Left colon (tissue), 2 donors: ENCODE data around the gene TNFSF10. TPM values are rescaled to one million over a fixed set of nuclear protein-coding genes. Genes with fewer than 3 reads are reported as not detected.
A peak's percentile ranks its signal among the peaks of the same experiment; 100 is the strongest.

Experiments used
- ATAC-seq: fragments of 200-7000 bp; cut with Tn5 transposase; one replicate; pipeline ENCODE4 v1.9.1; 2020; ENCODE audit warnings: mild to moderate bottlenecking, moderate library complexity
- DNase-seq, 2 donors: peaks; one replicate each; pipeline ENCODE4 v3.0.0-alpha.2; 2020
- intact Hi-C, 2 donors: fragments of 100-400 bp; cut with DNase I in 1 of 2; cut with micrococcal nuclease in 1 of 2; formaldehyde crosslinking; loops; one replicate each; pipeline versions ENCODE4 v1.11.2 to v1.14.0; 2022; cut with DNase I, micrococcal nuclease
- total RNA-seq, 2 donors: library from RNA; stranded (reverse); fragmentation: NEBNext Ultra II Directional; extraction: Animal tissue kit (Norgen Biotek cat#: 25700); gene quantifications; one replicate each; pipeline ENCODE4 v1.2.1, GENCODE V29; 2021
- donor health status: DM: no; HTN: no; CAD: no.
- donor health status: DM: yes; HTN: yes; CAD: no.

The TNFSF10 gene
- total RNA-seq, 2 donors from 2014 or later = 94.2 to 136 TPM

GRCh38 chr3:172546628-172547214 is 23.5 kb upstream of the TNFSF10 start:
- intact Hi-C loops = no loop called here
- ATAC-seq = no peak

DNA sequence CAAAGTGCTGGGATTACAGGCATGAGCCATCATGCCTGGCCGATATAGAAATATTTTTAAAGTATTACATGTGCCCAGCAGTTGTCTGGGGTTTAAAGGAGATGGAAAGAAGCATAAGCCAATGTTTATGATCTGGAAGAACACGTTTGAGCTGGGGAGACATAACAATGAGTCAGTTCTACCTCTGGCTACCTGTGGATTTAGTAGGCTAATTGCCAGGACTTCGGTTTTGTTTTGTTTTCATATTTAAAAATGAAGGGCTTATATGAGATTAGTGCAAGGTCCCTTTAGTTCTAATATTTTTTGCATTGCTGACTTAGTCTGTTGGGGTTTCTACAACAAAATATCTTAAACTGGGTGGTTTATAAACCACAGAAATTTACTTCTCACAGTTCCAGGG is 22.9 kb upstream of the TNFSF10 start:
- intact Hi-C loops = no loop called here
- peak; percentile 64 for ATAC-seq
- DNase-seq = no peak

More at GRCh38 chr3:172546628-172547214, 23.5 kb upstream of the TNFSF10 start:
- DNase-seq = no peak

DNA sequence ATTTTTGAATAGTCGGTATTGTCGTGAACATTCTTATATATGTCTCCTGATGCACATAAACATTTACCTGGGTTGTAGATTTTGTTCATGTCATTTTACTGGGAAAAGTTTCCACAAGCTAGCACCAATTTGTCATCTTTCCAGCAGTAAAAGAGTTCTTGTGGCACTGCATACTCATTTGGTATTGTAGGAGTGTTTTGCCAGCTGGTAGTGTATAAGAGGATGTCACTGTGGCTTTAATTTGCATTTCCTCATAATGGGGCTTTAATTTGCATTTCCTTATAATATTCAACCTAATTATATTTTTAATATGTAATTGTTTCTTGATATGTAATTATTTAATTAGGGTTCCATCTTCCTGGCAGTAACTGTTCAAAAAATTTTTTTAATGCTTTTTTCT is 21.2 kb upstream of the TNFSF10 start:
- intact Hi-C loops = no loop called here
- no peak for DNase-seq
- peak; percentile 48 for ATAC-seq

DNA sequence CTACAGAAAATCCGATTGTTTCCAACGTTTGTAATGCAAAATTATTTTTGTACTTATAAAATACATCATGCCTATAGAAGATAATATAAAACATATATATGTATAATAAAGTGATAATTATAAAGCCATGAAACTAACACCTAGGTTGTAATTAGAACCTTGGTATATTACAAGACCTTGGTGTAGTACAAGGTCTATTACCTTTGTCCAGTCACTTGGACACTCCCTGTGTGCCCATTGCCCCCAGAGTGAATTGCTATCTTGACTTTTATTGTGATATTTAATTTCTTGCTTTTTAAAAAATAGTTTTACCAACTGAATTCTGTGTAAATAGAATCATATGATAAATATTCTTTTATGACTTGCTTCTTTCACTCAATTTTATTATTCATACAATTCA is 20.7 kb upstream of the TNFSF10 start:
- intact Hi-C loops = no loop called here
- ATAC-seq (peak; percentile 86), DNase-seq (no peak)

DNA sequence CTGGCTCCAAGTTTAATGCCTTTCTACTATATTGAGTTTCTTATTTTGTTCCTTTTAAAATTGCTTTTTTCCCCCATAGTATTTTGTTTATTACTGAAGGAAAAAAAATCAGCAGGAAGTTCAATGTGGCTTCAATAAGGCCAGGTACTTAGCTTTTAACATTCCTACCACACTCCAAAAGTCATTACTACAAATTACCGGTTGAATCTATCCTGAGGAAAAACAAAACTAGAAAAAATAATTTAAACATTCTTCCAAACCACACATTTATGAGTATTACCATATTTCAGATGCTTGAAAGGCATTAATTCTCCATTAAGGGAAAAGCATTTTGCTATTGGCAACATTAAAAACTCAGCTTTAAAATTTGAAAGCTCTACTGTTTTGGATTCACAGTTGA is 20.2 kb upstream of the TNFSF10 start:
- intact Hi-C loops = no loop called here
- no peak for DNase-seq
- ATAC-seq = no peak

DNA sequence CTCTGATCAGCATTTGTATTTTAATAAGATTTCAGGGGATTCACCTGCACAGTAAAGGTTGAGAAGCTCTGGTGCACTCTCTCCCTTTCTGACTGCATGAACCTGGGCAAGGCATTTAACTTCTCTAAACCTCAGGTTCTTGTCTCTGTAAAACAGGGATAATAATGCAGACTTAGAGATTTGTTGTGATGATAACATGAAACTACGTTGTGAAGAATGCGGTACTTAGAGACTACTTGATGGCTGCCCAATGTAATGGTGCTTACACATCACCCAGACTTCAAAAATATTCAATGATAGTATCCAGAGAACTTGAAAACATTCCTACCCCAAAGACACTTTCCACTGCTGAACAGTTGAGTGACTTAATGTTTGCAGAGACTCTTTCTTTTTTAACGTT is 19.8 kb upstream of the TNFSF10 start:
- no peak for DNase-seq
- intact Hi-C loops = no loop called here
- ATAC-seq = no peak

- intact Hi-C loops = no loop called here
- ATAC-seq (no peak), DNase-seq (no peak)
Measured at GRCh38 chr3:172541945-172542488, 18.8 kb upstream of the TNFSF10 start.

GRCh38 chr3:172540049-172540448 is 16.8 kb upstream of the TNFSF10 start:
- ATAC-seq (no peak), DNase-seq (no peak)
- intact Hi-C loops = no loop called here

GRCh38 chr3:172539273-172539672 is 16.0 kb upstream of the TNFSF10 start:
- intact Hi-C loops = no loop called here
- DNase-seq (no peak), ATAC-seq (no peak)

DNA sequence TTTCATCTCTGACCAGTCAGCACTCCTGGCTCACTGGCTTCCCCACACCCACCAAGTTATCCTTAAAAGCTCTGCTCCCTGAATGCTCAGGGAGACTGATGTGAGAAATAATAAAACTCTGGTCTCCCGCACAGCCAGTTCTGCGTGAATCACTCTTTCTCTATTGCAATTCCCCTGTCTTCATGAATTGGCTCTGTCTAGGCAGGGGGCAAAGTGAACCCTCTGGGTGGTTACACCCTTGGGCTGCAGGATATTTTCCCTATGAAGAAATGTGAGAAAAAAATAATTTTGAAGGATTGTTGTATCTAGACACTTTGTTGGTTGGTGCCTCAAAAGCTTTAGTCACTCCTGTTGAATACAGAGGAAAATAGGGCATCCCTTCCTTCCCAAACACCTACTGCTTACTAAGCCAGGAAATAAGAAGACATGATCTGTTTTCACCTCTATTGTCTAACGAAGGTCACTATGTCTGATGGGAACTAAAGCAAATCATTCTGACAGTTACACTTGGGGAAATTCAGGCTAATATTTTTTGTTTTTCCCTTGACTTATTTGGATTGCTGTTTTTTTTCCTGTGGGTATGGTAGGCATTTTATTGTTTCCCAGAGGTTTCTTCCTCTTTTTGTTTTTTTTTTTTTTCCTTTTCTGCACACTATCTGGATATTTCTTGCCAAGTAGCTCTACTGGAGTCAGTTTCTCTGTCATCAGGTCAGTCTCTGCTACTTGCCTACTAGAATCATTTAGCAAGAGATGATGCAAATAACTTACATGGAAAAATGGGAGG is 15.3 kb upstream of the TNFSF10 start:
- ATAC-seq (no peak), DNase-seq (no peak)
- intact Hi-C loops = no loop called here

GRCh38 chr3:172537507-172538158 is 14.4 kb upstream of the TNFSF10 start:
- intact Hi-C loops = no loop called here
- ATAC-seq (peak; percentile 15), DNase-seq (no peak)

DNA sequence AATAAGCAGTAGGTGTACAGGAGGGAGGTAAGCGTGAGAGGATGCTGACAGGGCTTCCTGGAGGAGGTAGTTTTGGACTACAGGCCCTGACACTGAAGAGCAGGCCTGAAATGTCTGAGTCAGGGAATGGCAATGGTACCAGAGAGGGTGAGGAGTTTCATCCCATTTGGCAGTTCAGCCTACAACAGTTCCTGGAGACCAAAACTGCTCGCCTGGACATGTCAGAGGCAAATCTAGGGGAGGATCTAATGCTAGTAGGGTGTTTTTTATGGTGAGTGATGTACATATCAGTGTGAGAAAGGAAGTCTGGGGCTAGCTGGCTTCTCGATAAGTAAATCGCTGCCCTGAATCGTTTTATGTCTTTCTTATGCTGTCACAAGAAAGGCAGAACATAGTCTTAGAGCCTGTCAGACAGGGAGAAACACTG is 13.8 kb upstream of the TNFSF10 start:
- DNase-seq (no peak), ATAC-seq (peak; percentile 46)
- intact Hi-C loops = no loop called here

DNA sequence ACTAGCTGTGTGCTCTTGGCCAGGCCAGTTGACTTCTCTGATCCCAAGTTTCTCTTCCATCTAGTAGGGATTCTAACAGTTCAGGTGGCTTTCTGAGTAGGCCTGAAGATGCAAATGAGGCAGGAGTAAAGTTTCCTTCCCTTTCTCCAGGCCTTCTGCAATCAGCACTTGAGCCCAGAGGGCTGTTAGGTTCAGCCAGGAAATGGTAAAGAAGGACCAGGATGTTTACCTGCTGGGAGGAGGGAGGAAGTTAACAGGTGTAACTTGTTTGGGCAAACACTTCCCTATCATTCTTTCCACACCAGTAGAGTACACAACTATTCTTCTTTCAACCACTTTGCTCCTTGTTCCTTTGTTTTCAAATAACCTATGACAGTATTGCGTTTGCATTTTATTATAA is 13.3 kb upstream of the TNFSF10 start:
- intact Hi-C loops = no loop called here
- DNase-seq (peak in 1 of 2 donors; percentile 65), ATAC-seq (peak; percentile 97)

GRCh38 chr3:172530566-172530965 is 7.3 kb upstream of the TNFSF10 start:
- ATAC-seq (no peak), DNase-seq (no peak)
- intact Hi-C loops = no loop called here

DNA sequence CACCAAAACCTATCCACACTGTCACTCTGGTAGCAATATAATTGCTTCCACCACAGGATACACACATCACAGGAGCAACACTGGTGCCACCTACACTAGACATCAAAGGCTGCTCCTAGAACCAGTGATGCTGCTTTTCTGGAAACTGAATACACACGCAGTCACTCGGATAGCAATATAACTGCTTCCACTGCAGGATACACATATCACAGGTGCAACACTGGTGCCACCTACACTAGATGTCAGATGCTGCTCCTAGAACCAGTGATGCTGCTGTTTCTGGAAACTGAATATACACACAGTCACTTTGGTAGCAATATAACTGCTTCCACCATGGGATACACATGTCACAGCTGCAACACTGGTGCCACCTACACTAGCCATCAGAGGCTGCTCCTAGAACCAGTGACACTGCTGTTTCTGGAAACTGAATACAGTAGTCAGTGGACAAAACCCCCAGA is 6.9 kb upstream of the TNFSF10 start:
- intact Hi-C loops = no loop called here
- DNase-seq (no peak), ATAC-seq (no peak)

- intact Hi-C loops = no loop called here
- DNase-seq (no peak), ATAC-seq (no peak)
Measured at GRCh38 chr3:172528677-172529076, 5.4 kb upstream of the TNFSF10 start.

GRCh38 chr3:172527306-172527705 is 4.1 kb upstream of the TNFSF10 start:
- ATAC-seq (no peak), DNase-seq (no peak)
- intact Hi-C loops = no loop called here

- ATAC-seq (no peak), DNase-seq (no peak)
- intact Hi-C loops = no loop called here
Measured at GRCh38 chr3:172525116-172525613, 1.9 kb upstream of the TNFSF10 start.

DNA sequence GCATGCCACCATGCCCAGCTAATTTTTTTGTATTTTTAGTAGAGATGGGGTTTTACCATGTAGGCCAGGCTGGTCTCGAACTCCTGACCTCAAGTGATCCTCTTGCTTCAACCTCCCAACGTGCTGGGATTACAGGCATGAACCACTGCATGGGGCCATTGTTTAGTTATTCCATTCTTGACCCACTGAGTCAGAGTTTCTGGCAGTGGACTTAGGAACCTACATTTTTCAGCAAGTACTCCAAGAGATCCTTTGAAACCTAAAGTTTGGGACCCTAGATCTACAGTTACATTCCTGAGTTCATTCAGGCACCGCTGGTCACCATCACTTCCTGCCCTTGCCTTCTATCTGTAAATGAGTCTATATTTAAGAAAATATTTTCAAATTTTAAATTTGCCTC is 1.4 kb upstream of the TNFSF10 start:
- no peak for ATAC-seq
- intact Hi-C loops = no loop called here
- no peak for DNase-seq
